Body of pancreas (tissue), 4 donors: ENCODE data around the gene LITAFD. TPM values are rescaled to one million over a fixed set of nuclear protein-coding genes. Genes with fewer than 3 reads are reported as not detected.

Experiments used
- ATAC-seq: fragments of 150-250 bp; one replicate; pipeline ENCODE4 v1.9.1; 2016
- DNase-seq, 4 donors: peaks; one replicate each; pipeline ENCODE4 v3.0.0-alpha.2; 2019
- H3K27ac ChIP-seq, 4 donors: fragments of 200-600 bp; sonication (generic); 1 replicate in 3 of 4; 2 replicates in 1 of 4; pipeline versions ENCODE4 v1.5.1 to v1.6.1; 2016 to 2019; ENCODE audit warnings: mild to moderate bottlenecking in 1 of 4, mixed read lengths in 1 of 4, moderate library complexity in 1 of 4
- H3K27me3 ChIP-seq, 2 donors: fragments of 200-600 bp; sonication (generic); one replicate each; pipeline ENCODE4 v1.6.0; 2016; ENCODE audit warnings: mild to moderate bottlenecking in 1 of 2
- H3K36me3 ChIP-seq, 2 donors: fragments of 200-600 bp; sonication (generic); replicated peaks in 1 of 2; 2 replicates each; pipeline ENCODE4 v1.5.1; 2016; ENCODE audit warnings: low read depth in 2 of 2; ENCODE audit not compliant: insufficient read depth in 1 of 2
- H3K4me1 ChIP-seq: fragments of 200-600 bp; sonication (generic); one replicate; pipeline ENCODE4 v1.6.0; 2016
- H3K4me3 ChIP-seq, 2 donors: fragments of 200-600 bp; sonication (generic); 1 replicate in 1 of 2; 2 replicates in 1 of 2; pipeline ENCODE4 v1.5.1; 2016 to 2019
- H3K9me3 ChIP-seq, 3 donors: fragments of 200-600 bp; sonication (generic); 1 replicate in 2 of 3; 2 replicates in 1 of 3; pipeline ENCODE4 v1.5.1; 2016
- POLR2A ChIP-seq, 3 donors: fragments of 450-650 bp; IDR thresholded peaks; one replicate each; pipeline ENCODE4 v1.6.1; 2016; ENCODE audit warnings: antibody characterized with exemption in 3 of 3, mild to moderate bottlenecking in 2 of 3
- WGBS, 2 donors: methylation state at CpG; one replicate each; pipeline ENCODE4 v1.1.5; 2017; 5-methylcytosine and 5-hydroxymethylcytosine counted together
- intact Hi-C: fragments of 100-400 bp; cut with DNase I; formaldehyde crosslinking; loops from one replicate; pipeline ENCODE4 v1.15.1; 2023
- total RNA-seq, 2 donors: library from RNA; depleted of rRNA; stranded (reverse); fragments of >200 nt; gene quantifications; one replicate each; pipeline ENCODE4 v1.1.0, GENCODE V29; 2016
- TF ChIP-seq, protein P1 (sequence below), 7 experiments: fragments of 450-650 bp in 4 of 7; fragments of 200-600 bp in 3 of 7; sonication (generic) in 3 of 7; IDR thresholded peaks; one replicate each; pipeline ENCODE4 v1.5.1; 2016 to 2019; ENCODE audit warnings: antibody characterized with exemption in 7 of 7

Gene LITAFD
- total RNA-seq, 2 donors from 2014 or later = not detected

DNA sequence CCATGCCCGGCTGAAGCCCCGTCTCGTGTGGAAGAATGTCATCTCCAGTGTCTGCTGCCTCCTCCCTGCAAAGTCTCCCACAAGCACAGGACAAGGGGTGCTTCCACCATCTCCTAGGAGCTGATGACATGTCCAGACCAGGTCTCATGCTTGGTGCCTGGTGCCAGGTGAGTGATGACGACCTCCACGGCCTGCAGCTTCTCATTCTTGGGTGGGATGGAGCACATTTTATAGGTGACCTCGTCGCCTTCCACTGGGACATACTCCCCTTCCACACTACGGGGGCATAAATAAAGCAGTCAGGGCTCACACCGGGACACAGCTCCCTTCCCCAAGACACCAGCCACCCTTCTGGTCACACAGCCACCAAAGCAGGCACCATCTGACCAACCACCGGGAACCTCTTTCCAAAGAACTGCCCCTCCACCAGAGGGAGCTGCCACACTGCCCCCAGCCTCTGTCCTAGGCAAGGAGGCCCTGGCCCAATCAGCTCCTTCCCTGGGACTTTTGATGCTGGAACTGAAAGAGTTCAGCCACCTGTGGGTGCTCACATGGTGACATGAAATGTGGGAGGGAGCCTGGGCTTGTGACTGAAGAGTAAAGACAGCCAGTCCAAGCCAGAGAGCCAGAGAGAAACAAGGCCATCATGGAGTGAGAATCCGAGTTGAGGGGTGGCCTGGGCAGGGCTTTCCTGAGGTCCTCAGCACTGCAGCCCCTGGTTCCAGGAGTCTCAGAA lies 26.9 kb upstream of the LITAFD start:
- Histone ChIP-seq H3K4me3 (no peak overlapping the region), H3K36me3 (peaks cover 4 to 15% of the 10 kb centered on the region in 2 donors), H3K27me3 (no peaks in the 10 kb centered on the region), H3K9me3 (no peaks in the 10 kb centered on the region), H3K4me1 (peaks cover 24% of the 10 kb centered on the region), H3K27ac (peak overlapping the region in 1 of 4 donors; percentile 3)
- WGBS, 2 donors = 93 to 96% methylated on average over 11 of the region's 11 CpGs
- no peak for TF ChIP-seq POLR2A (IDR thresholded peaks at IDR 0.05)
- TF ChIP-seq, protein P1, sequence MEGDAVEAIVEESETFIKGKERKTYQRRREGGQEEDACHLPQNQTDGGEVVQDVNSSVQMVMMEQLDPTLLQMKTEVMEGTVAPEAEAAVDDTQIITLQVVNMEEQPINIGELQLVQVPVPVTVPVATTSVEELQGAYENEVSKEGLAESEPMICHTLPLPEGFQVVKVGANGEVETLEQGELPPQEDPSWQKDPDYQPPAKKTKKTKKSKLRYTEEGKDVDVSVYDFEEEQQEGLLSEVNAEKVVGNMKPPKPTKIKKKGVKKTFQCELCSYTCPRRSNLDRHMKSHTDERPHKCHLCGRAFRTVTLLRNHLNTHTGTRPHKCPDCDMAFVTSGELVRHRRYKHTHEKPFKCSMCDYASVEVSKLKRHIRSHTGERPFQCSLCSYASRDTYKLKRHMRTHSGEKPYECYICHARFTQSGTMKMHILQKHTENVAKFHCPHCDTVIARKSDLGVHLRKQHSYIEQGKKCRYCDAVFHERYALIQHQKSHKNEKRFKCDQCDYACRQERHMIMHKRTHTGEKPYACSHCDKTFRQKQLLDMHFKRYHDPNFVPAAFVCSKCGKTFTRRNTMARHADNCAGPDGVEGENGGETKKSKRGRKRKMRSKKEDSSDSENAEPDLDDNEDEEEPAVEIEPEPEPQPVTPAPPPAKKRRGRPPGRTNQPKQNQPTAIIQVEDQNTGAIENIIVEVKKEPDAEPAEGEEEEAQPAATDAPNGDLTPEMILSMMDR (IDR thresholded peaks at IDR 0.05) = peak in 4 of 7 experiments; percentile 16 to 33 (median 18)
- DNase-seq (no peak), ATAC-seq (no peak)
- intact Hi-C loops = loop anchor here (10.0 kb wide), 1 partner anchor 50 kb away; no protein-coding TSS in a partner anchor

DNA sequence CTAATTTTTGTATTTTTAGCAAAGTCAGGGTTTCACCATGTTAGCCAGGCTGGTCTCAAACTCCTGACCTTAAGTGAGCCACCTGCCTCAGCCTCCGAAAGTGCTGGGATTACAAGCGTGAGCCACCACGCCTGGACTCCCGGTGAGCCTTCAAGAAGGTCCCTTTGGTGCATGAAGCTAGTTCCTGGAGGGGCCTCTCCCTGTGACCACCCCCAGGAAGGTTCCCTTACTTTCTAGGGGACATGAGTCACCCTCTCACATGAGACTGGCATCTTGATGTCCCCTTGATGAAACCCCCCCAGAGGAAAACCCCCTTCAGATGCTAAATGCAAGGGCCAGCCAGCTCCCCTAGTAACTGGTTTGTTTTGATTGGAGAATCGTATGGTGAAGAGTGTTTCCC lies 26.2 kb upstream of the LITAFD start:
- peaks cover 4 to 14% of the 10 kb centered on the region in 2 donors for H3K36me3 ChIP-seq
- H3K9me3 ChIP-seq = no peaks in the 10 kb centered on the region
- TF ChIP-seq POLR2A (IDR thresholded peaks at IDR 0.05) = no peak
- TF ChIP-seq, protein P1 (IDR thresholded peaks at IDR 0.05) = no peak
- no peaks in the 10 kb centered on the region for H3K27me3 ChIP-seq
- no peak overlapping the region for H3K4me3 ChIP-seq
- DNase-seq (no peak), ATAC-seq (no peak)
- intact Hi-C loops = loop anchor here (10.0 kb wide), 1 partner anchor 51 kb away; no protein-coding TSS in a partner anchor
- peaks cover 24% of the 10 kb centered on the region for H3K4me1 ChIP-seq
- H3K27ac ChIP-seq = peak overlapping the region in 2 of 4 donors; percentile 3 to 20
- WGBS, 2 donors = 29 to 69% methylated on average over 2 to 5 of the region's 5 CpGs

DNA sequence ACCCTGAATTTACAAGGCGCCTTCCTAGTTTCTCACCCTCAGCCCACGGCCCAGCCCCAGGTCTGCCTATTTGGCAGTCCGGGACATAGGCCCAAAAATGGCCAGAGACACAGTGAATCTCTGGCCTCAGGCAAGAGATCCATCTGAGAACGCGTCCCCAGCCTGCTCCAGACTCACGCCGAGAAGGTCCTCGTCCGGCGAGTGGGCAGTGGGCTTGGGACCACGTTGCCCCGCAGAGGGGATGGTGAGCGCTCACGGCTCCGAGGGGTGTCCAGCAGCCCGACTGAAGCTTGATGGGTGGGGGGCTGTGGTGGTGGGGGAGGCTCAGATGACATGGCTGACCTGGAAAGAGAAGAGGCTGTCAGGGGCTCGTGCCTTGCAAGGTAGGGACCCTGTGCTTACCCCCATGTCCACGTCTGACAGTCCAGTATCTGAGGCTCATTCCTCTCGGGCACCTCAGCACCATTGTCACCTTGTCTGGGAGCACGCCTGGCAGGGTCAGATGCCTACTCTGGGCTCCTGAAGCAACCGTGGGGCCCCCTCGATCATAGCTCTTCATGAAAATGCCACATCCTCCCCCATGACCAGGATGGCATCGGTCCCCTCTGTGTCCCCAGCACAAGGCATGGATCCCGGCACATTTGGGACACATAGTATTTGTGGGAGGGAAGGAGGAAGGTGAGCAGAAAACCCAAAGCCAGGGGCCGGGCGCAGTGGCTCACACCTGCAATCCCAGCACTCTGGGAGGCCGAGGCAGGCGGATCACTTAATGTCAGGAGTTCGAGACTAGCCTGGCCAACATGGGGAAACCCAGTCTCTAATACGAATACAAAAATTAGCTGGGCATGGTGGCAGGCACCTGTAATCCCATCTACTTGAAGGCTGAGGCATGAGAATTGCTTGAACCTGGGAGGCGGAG lies 22.9 kb upstream of the LITAFD start:
- H3K27ac ChIP-seq = peak overlapping the region in 3 of 4 donors; percentile 63 to 94 (median 94)
- intact Hi-C loops = loop anchor here (10.0 kb wide), 1 partner anchor 54 kb away; no protein-coding TSS in a partner anchor

More for the DNA sequence above, 22.9 kb upstream of the LITAFD start:
- TF ChIP-seq, protein P1 (IDR thresholded peaks at IDR 0.05) = no peak
- no peak for TF ChIP-seq POLR2A (IDR thresholded peaks at IDR 0.05)
- H3K9me3 ChIP-seq = no peaks in the 10 kb centered on the region
- H3K4me3 ChIP-seq = no peak overlapping the region
- WGBS, 2 donors = 90 to 92% methylated on average over 18 to 31 of the region's 31 CpGs
- H3K27me3 ChIP-seq = no peaks in the 10 kb centered on the region
- ATAC-seq (no peak), DNase-seq (no peak)
- peaks cover 56% of the 10 kb centered on the region for H3K4me1 ChIP-seq
- peaks cover 4 to 11% of the 10 kb centered on the region in 2 donors for H3K36me3 ChIP-seq
